HG03558 (cell line): Measurements from ENCODE around the gene TCF19.
"Not testable (repeated sequence)": the region's sequence is repeated elsewhere in the genome, so short reads cannot be mapped to it uniquely, and the experiment has no call there.

Experiments used
- ATAC-seq: cut with Tn5 transposase; IDR thresholded peaks from one replicate; pipeline ENCODE4 v1.9.1; 2021; ENCODE audit warnings: moderate number of reproducible peaks; ENCODE audit not compliant: unreplicated experiment; ENCODE audit errors: extremely low read depth

The TCF19 gene

GRCh38 chr6:31175971-31176370 is 17.6 kb downstream of the TCF19 start:
- ATAC-seq = no peak

GRCh38 chr6:31178143-31179041 is 20.0 kb downstream of the TCF19 start:
- no peak for ATAC-seq

GRCh38 chr6:31179042-31179386 is 20.6 kb downstream of the TCF19 start:
- no peak for ATAC-seq

- ATAC-seq = no peak
These were observed 21.5 kb downstream of the TCF19 start for GRCh38 chr6:31179896-31180295.

- no peak for ATAC-seq
These were observed 22.1 kb downstream of the TCF19 start for GRCh38 chr6:31180500-31180899.

GRCh38 chr6:31183287-31183686 is 24.9 kb downstream of the TCF19 start:
- not testable (repeated sequence) for ATAC-seq

GRCh38 chr6:31183859-31184258 is 25.5 kb downstream of the TCF19 start:
- not testable (repeated sequence) for ATAC-seq

GRCh38 chr6:31185695-31186051 is 27.3 kb downstream of the TCF19 start:
- ATAC-seq = not testable (repeated sequence)

GRCh38 chr6:31186052-31186734 is 27.8 kb downstream of the TCF19 start:
- ATAC-seq = no peak

GRCh38 chr6:31187780-31188194 is 29.4 kb downstream of the TCF19 start:
- ATAC-seq = no peak

GRCh38 chr6:31189223-31189622 is 30.8 kb downstream of the TCF19 start:
- ATAC-seq = not testable (repeated sequence)

- no peak for ATAC-seq
These were observed 32.1 kb downstream of the TCF19 start for GRCh38 chr6:31190488-31190887.

GRCh38 chr6:31192431-31193105 is 34.2 kb downstream of the TCF19 start:
- not testable (repeated sequence) for ATAC-seq

- ATAC-seq = no peak
These were observed 34.8 kb downstream of the TCF19 start for GRCh38 chr6:31193206-31193605.

- no peak for ATAC-seq
These were observed 35.9 kb downstream of the TCF19 start for GRCh38 chr6:31194061-31194834.

- ATAC-seq = not testable (repeated sequence)
These were observed 37.1 kb downstream of the TCF19 start for GRCh38 chr6:31195308-31195979.

GRCh38 chr6:31196251-31197022 is 38.0 kb downstream of the TCF19 start:
- not testable (repeated sequence) for ATAC-seq

- ATAC-seq = peak; percentile 32
These were observed 39.3 kb downstream of the TCF19 start for GRCh38 chr6:31197559-31198305.
